A549 (cell line): ENCODE data around the gene ZNF138.

ENCODE experiments used
- CHD2 ChIP-seq: fragments of 150-350 bp; IDR thresholded peaks from 2 replicates; pipeline ENCODE4 v1.6.1; 2014; ENCODE audit warnings: low read length; ENCODE audit not compliant: partially characterized antibody
- CTCF ChIP-seq: fragments of >200 bp; sonication (Bioruptor Twin); formaldehyde crosslinking; IDR thresholded peaks from 3 replicates; pipeline ENCODE4 v1.5.1; 2016
- PHF8 ChIP-seq: fragments of 200-600 bp; sonication (generic); IDR thresholded peaks from 2 replicates; pipeline ENCODE4 v1.6.1; 2016; ENCODE audit warnings: low read depth, mild to moderate bottlenecking, antibody characterized with exemption, moderate library complexity, borderline replicate concordance
- POLR2A ChIP-seq: IDR thresholded peaks from 2 replicates; pipeline ENCODE4 v1.6.1; 2012; ENCODE audit warnings: mild to moderate bottlenecking, low read length
- RFX5 ChIP-seq: fragments of 450-650 bp; IDR thresholded peaks from 2 replicates; pipeline ENCODE4 v1.7.1; 2014; ENCODE audit warnings: antibody characterized with exemption, mild to moderate bottlenecking, moderate library complexity
- TF ChIP-seq, protein P1 (sequence below): fragments of 200-600 bp; sonication (generic); IDR thresholded peaks from 2 replicates; pipeline ENCODE4 v1.6.1; 2016; ENCODE audit warnings: antibody characterized with exemption, mild to moderate bottlenecking, moderate library complexity

DNA sequence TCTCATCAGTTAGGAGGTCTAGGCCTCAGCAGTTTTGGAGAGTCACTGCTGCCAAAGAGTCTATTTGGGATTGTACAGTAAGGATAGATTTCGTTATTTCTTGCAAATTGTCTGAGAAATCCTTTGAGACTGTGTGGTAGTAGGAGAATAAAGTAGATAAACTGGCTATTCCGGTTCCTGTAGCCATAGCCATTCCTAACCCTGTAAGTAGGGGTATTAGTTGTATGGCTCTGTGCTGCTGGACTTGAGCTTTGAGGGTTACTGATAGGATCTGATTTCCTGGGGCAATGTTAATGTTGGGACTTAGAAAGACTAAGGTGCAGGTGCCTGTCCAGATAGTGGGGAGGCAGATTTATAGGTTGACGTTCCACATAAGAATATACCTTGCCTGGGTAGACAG is 36.1 kb upstream of the ZNF138 start:
- TF ChIP-seq CHD2 = no peak
- TF ChIP-seq CTCF = no peak
- TF ChIP-seq RFX5 = no peak
- TF ChIP-seq POLR2A = no peak
- no peak for TF ChIP-seq PHF8
- TF ChIP-seq, protein P1, sequence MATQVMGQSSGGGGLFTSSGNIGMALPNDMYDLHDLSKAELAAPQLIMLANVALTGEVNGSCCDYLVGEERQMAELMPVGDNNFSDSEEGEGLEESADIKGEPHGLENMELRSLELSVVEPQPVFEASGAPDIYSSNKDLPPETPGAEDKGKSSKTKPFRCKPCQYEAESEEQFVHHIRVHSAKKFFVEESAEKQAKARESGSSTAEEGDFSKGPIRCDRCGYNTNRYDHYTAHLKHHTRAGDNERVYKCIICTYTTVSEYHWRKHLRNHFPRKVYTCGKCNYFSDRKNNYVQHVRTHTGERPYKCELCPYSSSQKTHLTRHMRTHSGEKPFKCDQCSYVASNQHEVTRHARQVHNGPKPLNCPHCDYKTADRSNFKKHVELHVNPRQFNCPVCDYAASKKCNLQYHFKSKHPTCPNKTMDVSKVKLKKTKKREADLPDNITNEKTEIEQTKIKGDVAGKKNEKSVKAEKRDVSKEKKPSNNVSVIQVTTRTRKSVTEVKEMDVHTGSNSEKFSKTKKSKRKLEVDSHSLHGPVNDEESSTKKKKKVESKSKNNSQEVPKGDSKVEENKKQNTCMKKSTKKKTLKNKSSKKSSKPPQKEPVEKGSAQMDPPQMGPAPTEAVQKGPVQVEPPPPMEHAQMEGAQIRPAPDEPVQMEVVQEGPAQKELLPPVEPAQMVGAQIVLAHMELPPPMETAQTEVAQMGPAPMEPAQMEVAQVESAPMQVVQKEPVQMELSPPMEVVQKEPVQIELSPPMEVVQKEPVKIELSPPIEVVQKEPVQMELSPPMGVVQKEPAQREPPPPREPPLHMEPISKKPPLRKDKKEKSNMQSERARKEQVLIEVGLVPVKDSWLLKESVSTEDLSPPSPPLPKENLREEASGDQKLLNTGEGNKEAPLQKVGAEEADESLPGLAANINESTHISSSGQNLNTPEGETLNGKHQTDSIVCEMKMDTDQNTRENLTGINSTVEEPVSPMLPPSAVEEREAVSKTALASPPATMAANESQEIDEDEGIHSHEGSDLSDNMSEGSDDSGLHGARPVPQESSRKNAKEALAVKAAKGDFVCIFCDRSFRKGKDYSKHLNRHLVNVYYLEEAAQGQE = no peak
